Thoracic aorta (tissue), 2 donors: ENCODE data around the gene KCNC3. TPM values are rescaled to one million over a fixed set of nuclear protein-coding genes. Genes with fewer than 3 reads are reported as not detected.

Experiments
- ATAC-seq: fragments of 150-250 bp; one replicate; pipeline ENCODE4 v1.8.0; 2017; ENCODE audit warnings: low read depth; ENCODE audit not compliant: insufficient number of reproducible peaks, low FRiP score
- DNase-seq: peaks from one replicate; pipeline ENCODE4 v3.0.0-alpha.2; 2020; ENCODE audit warnings: low spot score
- H3K27ac ChIP-seq, 2 donors: fragments of 200-600 bp; sonication (generic); 1 replicate in 1 of 2; 2 replicates in 1 of 2; pipeline ENCODE4 v1.5.1; 2016; ENCODE audit warnings: mild to moderate bottlenecking in 2 of 2, moderate library complexity in 2 of 2
- H3K27me3 ChIP-seq: fragments of 200-600 bp; sonication (generic); replicated peaks from 2 replicates; pipeline ENCODE4 v1.6.0; 2016; ENCODE audit warnings: mild to moderate bottlenecking; ENCODE audit not compliant: insufficient read depth
- H3K36me3 ChIP-seq: fragments of 200-600 bp; sonication (generic); one replicate; pipeline ENCODE4 v1.5.1; 2016
- H3K4me1 ChIP-seq, 2 donors: fragments of 200-600 bp; sonication (generic); 1 replicate in 1 of 2; 2 replicates in 1 of 2; pipeline versions ENCODE4 v1.5.1 to v1.6.0; 2016; ENCODE audit warnings: low read depth in 2 of 2, mild to moderate bottlenecking in 1 of 2; ENCODE audit not compliant: control insufficient read depth in 1 of 2
- H3K4me3 ChIP-seq: fragments of 200-600 bp; sonication (generic); 2 replicates; pipeline ENCODE4 v1.5.1; 2016; ENCODE audit warnings: mild to moderate bottlenecking
- H3K9me3 ChIP-seq: fragments of 200-600 bp; sonication (generic); 2 replicates; pipeline ENCODE4 v1.5.1; 2016
- CTCF ChIP-seq: fragments of 200-600 bp; sonication (generic); IDR thresholded peaks from one replicate; pipeline ENCODE4 v1.5.1; 2019; ENCODE audit warnings: antibody characterized with exemption
- total RNA-seq, 2 donors: library from RNA; depleted of rRNA; stranded (reverse); fragments of >200 nt; gene quantifications; one replicate each; pipeline versions ENCODE4 v1.1.0 to v1.2.3, GENCODE V29; 2016

The KCNC3 gene
- total RNA-seq, 2 donors from 2014 or later: 1.3 to 4.2 TPM

DNA sequence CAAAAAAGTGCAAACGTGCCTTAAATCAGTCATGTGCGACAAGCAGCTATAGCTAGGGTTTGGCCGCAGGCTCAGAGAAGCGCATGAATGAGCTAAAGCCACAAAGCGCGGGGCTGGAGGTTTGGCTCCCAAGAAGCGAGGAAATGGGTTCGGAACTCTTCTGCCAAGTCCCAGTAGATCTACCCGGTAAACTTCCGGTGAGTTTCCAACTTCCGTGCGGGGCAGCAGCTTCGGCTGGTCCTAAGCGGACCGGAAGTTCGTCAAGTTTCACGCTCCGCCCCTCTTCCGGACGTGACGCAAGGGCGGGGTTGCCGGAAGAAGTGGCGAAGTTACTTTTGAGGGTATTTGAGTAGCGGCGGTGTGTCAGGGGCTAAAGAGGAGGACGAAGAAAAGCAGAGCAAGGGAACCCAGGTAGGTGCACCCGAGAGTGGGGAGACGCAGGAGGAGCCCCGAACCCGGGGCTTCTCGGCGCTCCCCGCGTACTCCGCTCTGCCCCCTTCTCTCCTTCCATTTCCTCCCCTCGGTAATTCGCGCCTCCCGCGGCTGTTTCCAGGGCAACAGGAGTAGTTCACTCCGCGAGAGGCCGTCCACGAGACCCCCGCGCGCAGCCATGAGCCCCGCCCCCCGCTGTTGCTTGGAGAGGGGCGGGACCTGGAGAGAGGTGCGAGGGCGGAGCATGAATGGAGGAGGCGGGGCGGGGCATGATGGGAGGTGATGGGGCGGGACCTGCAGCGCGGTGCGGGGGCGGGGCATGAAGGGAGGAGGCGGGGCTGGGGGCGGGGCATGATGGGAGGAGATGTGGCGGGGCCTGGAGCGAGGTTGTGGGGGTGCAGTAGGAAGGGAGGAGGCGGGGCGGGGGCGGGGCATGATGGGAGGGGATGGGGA, 47.2 kb upstream of the KCNC3 start, which contains the start of gene NR1H2:
NR1H2 (plus strand) TSS at position 292 of the 885 bp plus-strand sequence. CDS start 1,149 bp downstream, outside the sequence.
- peaks cover 8 to 10% of the 10 kb centered on the region in 2 donors for H3K4me1 ChIP-seq
- H3K27me3 ChIP-seq: no peaks in the 10 kb centered on the region
- ATAC-seq: peak; percentile 95
- peak within 1 kb of the TSS; percentile 98 to 100 for H3K27ac ChIP-seq
- no peaks in the 10 kb centered on the region for H3K9me3 ChIP-seq
- H3K4me3 ChIP-seq: peak within 1 kb of the TSS; percentile 99
- peaks cover 38% of the 10 kb centered on the region for H3K36me3 ChIP-seq
- no peak for TF ChIP-seq CTCF
- DNase-seq: peak; percentile 83

GRCh38 chr19:50371914-50372475, 42.8 kb upstream of the KCNC3 start:
- peaks cover 6 to 10% of the 10 kb centered on the region in 2 donors for H3K4me1 ChIP-seq
- no peaks in the 10 kb centered on the region for H3K27me3 ChIP-seq
- H3K4me3 ChIP-seq: no peak overlapping the region
- TF ChIP-seq CTCF: no peak
- H3K9me3 ChIP-seq: no peaks in the 10 kb centered on the region
- no peaks in the 10 kb centered on the region for H3K36me3 ChIP-seq
- no peak overlapping the region for H3K27ac ChIP-seq
- no peak for ATAC-seq
- no peak for DNase-seq

- DNase-seq (peak; percentile 51), ATAC-seq (peak; percentile 85)
- Histone ChIP-seq H3K27me3 (no peaks in the 10 kb centered on the region), H3K9me3 (no peaks in the 10 kb centered on the region), H3K36me3 (no peaks in the 10 kb centered on the region), H3K4me1 (peaks cover 0 to 5% of the 10 kb centered on the region in 2 donors), H3K27ac (peak overlapping the region; percentile 54 to 68), H3K4me3 (peak overlapping the region; percentile 75)
- TF ChIP-seq CTCF: peak; percentile 85
Observed at GRCh38 chr19:50368649-50369570, 39.7 kb upstream of the KCNC3 start.

DNA sequence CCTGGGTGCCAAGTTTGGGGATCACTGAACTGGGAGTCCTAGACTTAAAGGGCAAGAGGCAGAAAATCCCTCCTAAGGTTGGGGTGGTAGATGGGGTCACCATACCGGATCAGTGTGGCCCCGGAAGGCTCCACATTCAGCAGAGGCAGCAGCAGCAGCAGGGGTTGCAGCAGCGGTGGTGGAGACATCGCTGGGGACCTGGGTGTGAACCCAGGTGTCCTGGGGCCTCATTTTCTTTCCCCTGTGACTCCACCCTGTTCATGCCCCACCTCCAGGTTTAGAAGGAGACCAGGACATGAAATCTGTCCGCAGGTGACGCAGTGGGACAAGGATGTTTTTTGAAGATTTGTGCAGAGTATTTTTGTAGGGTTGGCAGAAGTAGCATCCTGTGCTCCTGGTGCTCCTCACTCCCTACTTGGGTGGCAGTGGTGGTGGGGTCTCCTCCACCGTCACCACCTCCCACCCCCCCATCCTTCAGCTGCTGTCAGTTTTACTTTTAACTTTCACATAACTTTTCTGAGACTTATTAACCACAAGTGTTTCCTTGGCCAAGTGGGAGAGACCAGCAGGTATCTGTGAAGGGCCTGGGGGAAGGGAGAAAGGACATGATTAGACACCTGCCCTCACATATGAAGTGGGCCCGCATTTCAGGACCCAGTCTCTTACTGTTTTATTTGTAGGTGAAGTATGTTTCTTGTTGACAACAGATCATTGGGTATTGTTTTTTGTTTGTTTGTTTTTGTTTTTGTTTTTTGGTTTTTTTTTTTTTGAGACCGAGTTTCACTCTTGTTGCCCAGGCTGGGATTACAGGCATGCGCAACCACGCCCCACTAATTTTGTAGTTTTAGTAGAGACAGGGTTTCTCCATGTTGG, 36.5 kb upstream of the KCNC3 start, which contains the start of gene NAPSA:
NAPSA (minus strand) TSS at position 206 of the 873 bp plus-strand sequence; CDS start at position 188, 18 bp downstream.
- Histone ChIP-seq H3K4me3 (no peak within 1 kb of the TSS), H3K4me1 (peaks cover 0 to 5% of the 10 kb centered on the region in 2 donors), H3K27ac (no peak within 1 kb of the TSS), H3K9me3 (no peaks in the 10 kb centered on the region), H3K36me3 (no peaks in the 10 kb centered on the region), H3K27me3 (no peaks in the 10 kb centered on the region)
- TF ChIP-seq CTCF: no peak
- DNase-seq: no peak
- no peak for ATAC-seq
